ENCODE data around the gene FYTTD1.

Gene FYTTD1

DNA sequence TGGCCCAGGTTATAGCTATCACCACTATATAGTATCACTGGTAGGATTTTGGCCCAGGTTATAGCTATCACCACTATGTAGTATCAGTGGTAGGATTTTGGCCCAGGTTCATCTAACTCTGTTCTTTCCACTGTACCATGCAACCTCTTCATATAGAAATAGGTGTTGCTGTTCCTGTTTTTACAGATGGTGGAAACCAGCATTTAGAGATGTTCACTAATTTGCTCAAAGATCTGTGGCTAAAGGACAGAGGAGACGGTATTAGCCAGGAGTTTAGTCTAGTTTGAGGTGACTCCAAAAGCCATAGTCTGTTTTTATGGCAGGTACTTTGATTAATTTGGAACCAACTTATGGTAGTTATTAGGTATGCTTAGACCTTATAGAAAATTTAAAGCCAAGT lies 44.4 kb downstream of the FYTTD1 start:
- no peak for DNase-seq

DNA sequence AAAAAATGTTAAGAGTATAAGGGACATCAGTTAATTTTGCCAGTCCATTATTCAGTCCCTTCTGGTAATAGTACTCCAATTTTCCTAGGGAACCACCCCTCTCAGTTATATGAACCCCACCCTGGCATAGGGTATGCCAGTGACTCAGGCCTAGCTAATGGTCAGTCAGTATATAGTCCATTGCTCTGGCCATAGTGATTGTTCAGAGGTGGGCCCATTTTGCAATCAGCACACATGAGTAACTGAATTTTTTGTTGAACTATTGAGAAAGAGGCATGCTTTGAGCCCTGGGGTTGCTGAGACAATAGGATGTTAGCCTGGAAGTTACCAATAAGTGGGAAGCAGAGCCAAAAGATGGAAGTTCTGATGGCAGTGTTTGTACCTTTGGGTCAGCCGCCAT lies 45.5 kb downstream of the FYTTD1 start:
- DNase-seq, result no peak

GRCh38 chr3:197796087-197796486 lies 46.4 kb downstream of the FYTTD1 start:
- DNase-seq, result no peak

DNA sequence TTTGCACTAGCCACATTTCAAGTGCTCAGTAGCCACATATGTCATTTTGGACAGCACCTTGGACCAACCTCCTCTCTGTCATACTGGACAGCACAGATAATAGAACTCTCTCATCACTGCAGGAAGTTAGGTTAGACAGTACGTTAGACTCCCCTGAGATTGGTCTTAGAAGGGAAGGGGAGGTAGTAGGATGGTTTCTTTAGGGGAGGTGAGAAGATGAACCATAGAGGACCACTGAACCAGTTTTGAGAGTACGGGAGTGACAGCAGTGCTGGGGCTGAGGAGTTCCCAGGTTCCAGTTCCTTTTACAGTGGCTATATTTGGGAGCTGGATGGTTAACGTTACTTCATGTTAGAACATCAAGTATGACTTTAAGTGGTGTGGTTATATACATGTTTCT lies 49.2 kb downstream of the FYTTD1 start:
- DNase-seq, result no peak

DNA sequence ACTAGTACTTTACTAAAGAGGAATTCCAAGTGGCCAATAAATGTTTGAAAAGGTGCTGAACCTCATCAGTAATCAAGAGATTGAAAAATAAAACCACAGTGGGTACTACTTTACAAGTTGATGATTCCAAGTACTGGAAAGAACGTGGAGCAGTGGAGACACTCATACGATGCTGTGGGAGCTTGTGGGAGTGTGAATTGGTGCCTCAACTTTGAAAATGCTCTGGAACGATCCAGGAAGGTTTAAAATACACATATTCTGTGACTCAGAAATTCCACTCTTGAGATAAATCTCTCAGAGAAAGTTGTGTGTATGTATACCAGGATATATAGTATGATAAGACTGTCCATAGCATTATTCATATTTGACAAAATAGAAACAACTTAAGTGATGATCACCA lies 50.7 kb downstream of the FYTTD1 start:
- DNase-seq, result no peak

DNA sequence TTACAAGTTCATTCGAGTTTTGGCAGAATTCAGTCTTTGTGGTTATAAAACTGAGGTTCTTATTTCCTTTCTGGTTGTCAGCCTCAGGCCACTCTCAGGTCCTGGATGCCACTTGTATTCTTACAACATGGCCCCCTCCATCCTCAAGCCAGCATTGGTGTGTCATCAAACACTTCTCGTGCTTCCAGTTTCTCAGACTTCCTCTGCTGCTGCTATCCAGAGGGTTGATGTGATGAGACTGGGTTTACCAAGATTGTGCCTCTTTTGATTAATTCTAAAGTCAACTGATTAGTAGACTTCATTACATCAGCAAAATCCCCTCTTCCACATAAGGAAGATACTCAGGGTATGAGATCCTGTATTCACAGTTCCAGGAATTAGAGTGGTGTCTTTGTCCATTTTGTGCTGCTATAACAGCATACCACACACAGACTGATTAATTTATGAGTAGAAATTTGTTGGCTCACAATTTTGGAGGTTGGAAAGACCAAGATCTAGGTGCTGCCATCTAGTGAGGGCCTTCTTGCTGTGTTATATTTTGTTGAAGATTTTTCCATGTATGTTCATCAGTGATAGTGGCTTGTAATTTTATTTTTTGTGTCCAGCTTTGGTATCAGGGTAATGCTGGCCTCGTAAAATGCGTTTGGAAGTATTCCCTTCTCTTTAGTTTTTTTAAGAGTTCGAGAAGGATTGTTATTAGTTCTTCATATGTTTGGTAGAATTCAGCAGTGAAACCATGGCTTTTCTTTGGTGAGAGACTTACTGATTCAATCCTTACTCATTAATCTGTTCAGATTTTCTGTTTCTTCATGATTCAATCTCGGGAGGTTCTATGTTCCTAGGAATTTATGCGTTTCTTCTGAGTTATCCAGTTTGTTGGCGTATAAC lies 52.5 kb downstream of the FYTTD1 start:
- DNase-seq, result no peak

DNA sequence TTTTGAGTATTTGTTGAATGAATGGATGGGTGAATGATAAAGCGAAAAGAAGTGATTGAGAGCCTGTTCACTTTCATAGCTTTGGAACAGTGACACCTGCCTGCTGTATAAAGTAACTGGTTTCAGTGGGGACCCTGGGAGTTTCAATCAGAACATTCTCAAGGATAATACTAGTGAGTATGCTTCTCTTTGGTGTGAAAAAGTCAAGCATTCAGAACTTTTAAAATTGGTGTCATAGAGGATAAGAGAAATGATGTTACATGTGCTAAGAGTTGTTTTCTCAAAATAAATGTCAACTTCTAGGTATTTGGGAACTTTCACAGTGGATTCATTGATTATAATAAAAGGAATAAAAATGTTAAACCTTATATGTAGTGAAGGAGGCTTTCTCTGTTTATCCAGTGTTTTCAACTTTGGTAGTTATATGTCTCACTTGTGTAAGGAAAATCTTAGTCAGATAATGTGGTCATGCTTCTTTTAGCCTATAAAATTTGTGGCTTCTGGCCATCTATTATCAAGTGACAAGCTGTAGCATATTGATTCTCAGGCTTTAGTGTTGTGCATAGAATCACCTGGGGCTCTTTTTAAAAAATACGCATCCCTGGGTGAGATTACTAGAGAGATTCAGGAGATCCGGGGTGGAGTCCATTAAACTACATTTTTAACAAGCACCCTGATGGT lies 53.2 kb downstream of the FYTTD1 start:
- no peak for DNase-seq

DNA sequence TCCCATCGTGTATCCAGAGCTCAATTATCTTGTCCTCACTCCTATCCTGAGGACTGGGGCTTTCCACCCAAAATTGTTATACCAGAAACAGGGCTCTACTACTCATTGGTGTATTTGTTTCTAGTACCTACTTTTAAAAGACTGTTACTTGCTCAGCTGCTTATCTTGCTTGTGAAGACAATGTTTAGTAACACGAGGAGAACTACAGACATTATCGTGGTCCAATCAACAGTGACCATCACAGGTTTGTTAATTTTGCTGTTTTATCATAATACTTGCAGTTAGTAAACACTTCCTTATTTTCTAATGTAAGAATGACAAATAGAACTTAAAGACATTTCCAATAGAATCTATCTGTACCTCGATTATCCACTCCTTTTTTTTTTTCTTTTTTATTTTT lies 54.8 kb downstream of the FYTTD1 start:
- DNase-seq, result no peak

DNA sequence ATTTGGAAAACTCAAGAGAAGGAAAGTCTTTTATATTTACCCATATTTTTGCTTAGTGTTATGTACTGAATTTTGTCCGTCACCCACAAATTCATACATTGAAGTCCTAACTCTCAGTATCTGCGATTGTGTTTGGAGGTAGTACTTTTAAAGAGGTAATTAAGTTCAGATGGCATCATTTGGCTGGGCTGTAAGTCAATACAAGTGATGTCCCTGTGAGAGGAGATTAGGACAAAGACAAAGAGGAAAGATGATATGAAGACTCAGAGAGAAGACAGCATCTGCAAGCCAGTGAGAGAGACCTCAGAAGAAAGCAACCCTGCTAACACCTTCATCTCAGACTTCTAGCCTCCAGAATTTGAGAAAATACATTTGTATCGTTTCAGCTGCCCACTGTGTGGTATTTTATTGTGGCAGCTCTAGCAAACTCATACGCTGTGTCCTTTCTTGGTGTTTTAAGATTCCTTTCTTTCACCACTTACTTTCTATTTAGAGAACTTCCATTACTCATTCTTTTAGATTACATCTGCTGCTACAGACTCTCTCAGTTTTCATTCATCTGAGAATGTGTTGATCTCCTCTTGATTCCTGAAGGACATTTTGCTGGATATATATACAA lies 58.4 kb downstream of the FYTTD1 start:
- DNase-seq, result no peak

DNA sequence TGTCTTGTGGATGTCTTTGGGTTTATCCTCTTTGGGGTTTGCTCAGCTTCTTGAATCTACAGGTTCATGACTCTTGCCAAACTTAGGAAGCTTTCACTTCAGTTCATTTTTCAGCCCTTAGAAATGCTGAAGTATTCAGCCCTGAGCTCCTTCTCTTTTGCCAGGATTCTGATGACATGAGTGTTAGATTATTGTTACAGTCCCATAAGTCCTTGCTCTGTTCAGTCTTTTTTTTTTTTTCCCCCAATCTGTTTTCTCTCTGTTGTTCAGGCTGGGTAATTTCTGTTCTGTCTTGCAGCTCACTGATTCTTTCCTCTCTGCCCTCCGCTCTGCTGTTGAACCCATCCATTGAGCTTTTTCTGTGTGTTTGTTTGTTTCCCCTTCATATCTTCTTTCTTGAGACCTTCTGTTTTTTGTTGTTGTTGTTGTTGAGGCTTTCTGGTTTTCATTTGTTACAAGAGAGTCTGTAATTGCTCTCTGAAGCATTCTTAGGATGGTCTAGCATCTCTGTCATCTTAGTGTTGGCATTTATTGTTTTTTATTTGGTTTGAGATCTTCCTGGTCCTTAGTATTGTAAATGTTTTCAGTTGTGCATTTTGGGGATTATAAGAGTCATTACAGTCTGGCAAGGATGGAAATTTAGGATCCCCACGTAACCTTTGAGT lies 59.8 kb downstream of the FYTTD1 start:
- no peak for DNase-seq

DNA sequence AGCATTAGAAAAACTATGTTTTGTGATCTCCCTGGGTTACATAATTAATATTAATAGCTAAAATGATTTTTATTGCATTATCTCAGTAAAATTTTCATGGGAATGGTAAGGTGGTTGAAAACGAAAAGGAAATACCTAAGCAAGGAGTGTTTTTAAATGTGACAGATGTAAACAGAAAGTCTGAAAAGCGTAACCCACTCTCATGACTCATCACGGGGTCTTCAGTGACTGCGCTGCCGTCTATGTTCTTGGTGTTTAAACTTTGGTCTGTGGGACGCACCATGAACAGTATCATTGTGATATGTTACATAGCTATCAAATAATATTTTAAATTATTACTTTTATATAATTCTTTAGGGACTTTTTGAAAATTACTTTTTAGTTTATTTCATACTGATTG lies 61.2 kb downstream of the FYTTD1 start:
- DNase-seq, result no peak

DNA sequence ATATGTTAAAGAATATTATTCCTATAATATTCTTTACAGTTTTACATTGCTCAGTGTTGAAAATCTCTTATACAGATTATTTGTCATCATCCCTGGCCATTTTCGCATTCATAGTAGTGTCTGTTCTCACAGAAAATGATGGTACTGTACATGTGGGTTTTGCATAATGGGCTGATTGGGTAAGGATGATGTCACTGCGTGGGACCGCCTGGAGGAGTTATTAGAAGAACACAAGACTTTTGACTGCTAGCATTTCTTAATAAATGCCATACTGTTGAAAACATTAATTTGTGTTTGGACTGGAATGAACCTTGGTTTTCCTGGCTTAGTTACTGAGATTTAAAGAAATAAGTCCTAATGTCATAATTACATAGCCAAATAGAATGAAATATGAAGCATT lies 61.7 kb downstream of the FYTTD1 start:
- no peak for DNase-seq

DNA sequence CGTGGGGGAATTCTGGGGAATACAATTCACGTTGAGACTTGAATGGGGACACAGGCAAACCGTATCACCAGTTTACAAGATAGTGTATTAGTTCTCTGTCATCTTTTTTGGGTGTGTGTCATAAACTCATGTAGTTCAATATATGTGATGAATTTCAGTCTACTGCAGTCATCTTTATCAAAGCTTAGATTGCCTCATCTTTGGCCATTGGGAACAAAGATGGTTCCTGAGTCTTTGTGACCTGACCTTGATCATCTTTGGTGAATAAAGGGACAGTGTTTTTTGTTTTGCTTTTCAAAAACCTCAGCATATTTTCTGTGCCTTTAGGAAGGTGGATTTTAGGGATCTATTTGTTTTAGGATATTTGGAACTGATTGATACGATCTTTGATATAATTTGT lies 64.7 kb downstream of the FYTTD1 start:
- DNase-seq, result no peak

- no peak for DNase-seq
These were observed 71.1 kb downstream of the FYTTD1 start for GRCh38 chr3:197820550-197821335.

GRCh38 chr3:197829397-197830045 lies 79.8 kb downstream of the FYTTD1 start:
- DNase-seq, result no peak

DNA sequence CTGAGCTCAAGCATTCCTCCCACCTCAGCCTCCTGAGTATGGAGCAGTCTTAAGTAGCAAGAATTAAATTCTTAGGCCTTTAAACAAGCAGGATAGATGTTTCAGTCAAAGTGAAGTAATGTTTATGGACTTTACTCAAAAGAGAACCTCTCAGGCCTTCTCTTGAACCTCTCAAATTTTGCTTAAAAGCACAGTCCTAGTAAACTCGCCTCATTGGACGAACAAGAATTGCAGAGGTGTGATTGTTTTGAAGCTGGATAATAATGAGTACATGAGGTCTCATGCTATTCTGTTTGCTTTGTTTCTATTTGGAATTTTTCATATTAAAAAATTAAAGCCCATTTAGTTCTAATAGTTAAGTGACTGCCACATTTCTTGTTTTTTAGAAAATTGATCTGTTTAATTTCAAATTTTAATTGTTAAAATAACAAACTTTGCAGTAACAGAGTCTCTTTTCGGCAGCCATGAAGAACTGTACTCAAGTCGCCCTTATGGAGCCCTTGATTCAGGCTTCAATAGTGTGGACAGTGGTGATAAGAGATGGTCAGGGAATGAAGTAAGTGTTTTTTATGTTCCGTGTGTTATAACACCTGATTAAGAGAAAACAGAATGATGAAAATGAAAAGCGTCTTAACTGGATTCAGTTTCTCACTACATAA lies 80.8 kb downstream of the FYTTD1 start:
- no peak for DNase-seq

GRCh38 chr3:197830967-197831313 lies 81.3 kb downstream of the FYTTD1 start:
- DNase-seq, result no peak

DNA sequence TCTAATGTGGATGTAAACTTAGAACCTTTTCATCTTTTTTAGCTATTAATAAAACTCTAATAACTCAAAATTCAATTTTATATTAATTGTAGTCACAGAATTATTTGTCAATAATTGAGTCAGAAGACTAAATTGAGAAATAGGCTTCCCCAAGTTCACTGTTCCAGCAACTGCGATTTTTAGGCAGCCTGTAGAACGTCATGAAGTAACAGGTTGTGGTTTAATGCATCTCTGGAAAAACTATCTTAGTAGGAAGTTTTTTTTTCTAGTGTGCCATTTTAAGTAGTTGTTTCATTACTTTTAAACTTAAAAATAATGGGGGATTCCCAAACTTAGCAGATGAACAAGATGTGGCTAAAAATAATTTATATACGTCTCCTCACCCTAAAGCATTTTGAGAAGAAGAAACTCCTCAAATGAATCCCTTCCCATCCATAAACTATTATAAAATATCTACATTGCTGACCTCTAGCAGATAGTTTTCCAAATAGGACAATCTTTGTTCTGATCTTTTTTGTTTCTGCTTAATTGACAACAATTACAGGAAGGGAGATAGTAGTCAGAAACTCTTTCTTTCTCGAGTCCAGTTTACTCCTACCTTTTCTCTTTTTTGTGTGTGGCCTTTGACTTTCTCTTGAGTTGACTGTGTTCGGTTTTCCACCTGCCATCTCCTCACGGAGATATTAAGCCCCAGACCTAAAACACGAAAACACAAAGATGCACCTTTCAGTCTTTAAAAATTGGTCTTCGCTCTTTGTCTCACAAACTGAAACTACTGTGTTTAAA lies 84.4 kb downstream of the FYTTD1 start:
- no peak for DNase-seq

- no peak for DNase-seq
These were observed 85.8 kb downstream of the FYTTD1 start for GRCh38 chr3:197835509-197835908.

- DNase-seq, result no peak
These were observed 86.6 kb downstream of the FYTTD1 start for GRCh38 chr3:197836244-197836643.

Measured in activated T-cell treated with anti-CD3 and anti-CD28 coated beads, Interleukin-2, amount 50 U/mL, for 1 hour (primary cell).